H1 (cell line): ENCODE results near the gene CCS. TPM values are rescaled to one million over a fixed set of nuclear protein-coding genes. Genes with fewer than 3 reads are reported as not detected.

ENCODE experiments used
- CTCF ChIA-PET: fragments of 300-600 bp; sonication (Branson Sonifier 250); formaldehyde crosslinking; loops from one replicate; lab custom pipeline; 2021; ENCODE audit not compliant: partially characterized antibody; lab: Charles Lee
- POLR2A ChIA-PET: fragments of 300-600 bp; sonication (Branson Sonifier 250); formaldehyde crosslinking; loops from one replicate; lab custom pipeline; 2021; ENCODE audit warnings: inconsistent platforms; ENCODE audit not compliant: partially characterized antibody; lab: Charles Lee
- DNase-seq, 2 experiments: peaks; one replicate each; pipeline versions ENCODE4 v3.0.0 to v3.0.0-alpha.2; 2010 to 2022; ENCODE audit warnings: low spot score in 2 of 2, low read depth in 1 of 2, mixed read lengths in 1 of 2
- FAIRE-seq: peaks from 2 replicates; lab custom pipeline; 2011; peaks lifted over from hg19 to GRCh38; lab: Jason Lieb, UNC
- H2AFZ ChIP-seq: 2 replicates; pipeline ENCODE4 v1.8.1; 2012; ENCODE audit warnings: low read length, inconsistent platforms
- H2AK5ac ChIP-seq: 2 replicates; pipeline ENCODE4 v1.6.1; 2013; ENCODE audit warnings: low read depth, low read length
- H2BK120ac ChIP-seq: replicated peaks from 2 replicates; pipeline ENCODE3; 2013; ENCODE audit warnings: low read depth, low read length, inconsistent platforms
- H2BK12ac ChIP-seq: 2 replicates; pipeline ENCODE4 v1.6.1; 2013; ENCODE audit warnings: low read depth, low read length
- H2BK15ac ChIP-seq: 2 replicates; pipeline ENCODE4 v1.6.1; 2013; ENCODE audit warnings: low read length
- H2BK20ac ChIP-seq: 2 replicates; pipeline ENCODE4 v1.6.1; 2013; ENCODE audit warnings: low read length
- H2BK5ac ChIP-seq: 2 replicates; pipeline ENCODE4 v1.6.1; 2013; ENCODE audit warnings: low read depth, low read length
- H3K14ac ChIP-seq: 2 replicates; pipeline ENCODE4 v1.6.1; 2013; ENCODE audit warnings: inconsistent platforms; ENCODE audit not compliant: insufficient read length
- H3K18ac ChIP-seq: 2 replicates; pipeline ENCODE4 v1.6.1; 2013; ENCODE audit warnings: low read length; ENCODE audit errors: extremely low read depth
- H3K23ac ChIP-seq: 2 replicates; pipeline ENCODE4 v1.6.1; 2013; ENCODE audit warnings: inconsistent platforms; ENCODE audit not compliant: insufficient read length
- H3K23me2 ChIP-seq: 2 replicates; pipeline ENCODE4 v1.6.1; 2013; ENCODE audit warnings: low read depth, low read length
- H3K27ac ChIP-seq: 2 replicates; pipeline ENCODE4 v1.6.1; 2011; ENCODE audit warnings: low read depth, low read length, inconsistent platforms
- H3K27me3 ChIP-seq, 4 experiments: replicated peaks in 1 of 4; 1 replicate in 1 of 4; 2 replicates in 3 of 4; pipeline versions ENCODE4 v1.6.1 to v1.8.1; 2011 to 2013; ENCODE audit warnings: low read length in 3 of 4, mild to moderate bottlenecking in 3 of 4, inconsistent platforms in 2 of 4, mixed read lengths in 2 of 4, moderate library complexity in 1 of 4; ENCODE audit not compliant: control insufficient read depth in 3 of 4, insufficient read depth in 3 of 4; ENCODE audit errors: extremely low read depth in 1 of 4
- H3K36me3 ChIP-seq, 4 experiments: 2 replicates each; pipeline versions ENCODE4 v1.6.1 to v1.8.1; 2011 to 2013; ENCODE audit warnings: mild to moderate bottlenecking in 4 of 4, low read length in 3 of 4, moderate library complexity in 2 of 4, control low read depth in 1 of 4, inconsistent platforms in 1 of 4; ENCODE audit not compliant: insufficient read depth in 4 of 4, control insufficient read depth in 2 of 4
- H3K4ac ChIP-seq: replicated peaks from 2 replicates; pipeline ENCODE3; 2013; ENCODE audit warnings: low read length, low read depth, mixed read lengths, inconsistent platforms; ENCODE audit not compliant: insufficient read length
- H3K4me1 ChIP-seq, 4 experiments: replicated peaks in 1 of 4; 1 replicate in 1 of 4; 2 replicates in 3 of 4; pipeline versions ENCODE4 v1.6.1 to v1.8.1; 2011 to 2013; ENCODE audit warnings: low read length in 3 of 4, inconsistent platforms in 2 of 4, mixed read lengths in 1 of 4; ENCODE audit not compliant: insufficient read depth in 4 of 4, control insufficient read depth in 3 of 4
- H3K4me2 ChIP-seq, 2 experiments: 2 replicates each; pipeline versions ENCODE4 v1.6.1 to v1.8.1; 2011 to 2013; ENCODE audit warnings: low read depth in 2 of 2, low read length in 2 of 2, control low read depth in 1 of 2, inconsistent platforms in 1 of 2, mild to moderate bottlenecking in 1 of 2; ENCODE audit not compliant: insufficient read depth in 1 of 2
- H3K4me3 ChIP-seq, 4 experiments: fragments of 200-600, 300-600 bp in 1 of 4; sonication (generic), shearing (Covaris generic), sonication (Bioruptor Twin) in 1 of 4; 2 replicates each; pipeline versions ENCODE4 v1.5.1 to v1.8.1; 2011 to 2016; ENCODE audit warnings: low read length in 4 of 4, low read depth in 3 of 4, control low read depth in 2 of 4, inconsistent platforms in 2 of 4, mild to moderate bottlenecking in 2 of 4, mixed read lengths in 1 of 4, moderate library complexity in 1 of 4; ENCODE audit not compliant: insufficient read depth in 2 of 4; ENCODE audit errors: extremely low read depth in 1 of 4
- H3K56ac ChIP-seq: replicated peaks from 2 replicates; pipeline ENCODE3; 2013; ENCODE audit warnings: low read depth, mild to moderate bottlenecking, mixed read lengths, low read length, inconsistent platforms; ENCODE audit not compliant: insufficient read length
- H3K79me1 ChIP-seq: 2 replicates; pipeline ENCODE4 v1.6.1; 2013; ENCODE audit warnings: low read depth, low read length, control low read depth
- H3K79me2 ChIP-seq, 2 experiments: 2 replicates each; pipeline versions ENCODE4 v1.6.1 to v1.8.1; 2012 to 2013; ENCODE audit warnings: low read length in 2 of 2, mild to moderate bottlenecking in 2 of 2, inconsistent platforms in 1 of 2; ENCODE audit not compliant: insufficient read depth in 2 of 2, control insufficient read depth in 1 of 2
- H3K9ac ChIP-seq, 4 experiments: replicated peaks in 1 of 4; 1 replicate in 1 of 4; 2 replicates in 3 of 4; pipeline versions ENCODE4 v1.6.1 to v1.8.1; 2011 to 2013; ENCODE audit warnings: low read depth in 3 of 4, low read length in 3 of 4, control low read depth in 2 of 4, mild to moderate bottlenecking in 2 of 4, moderate library complexity in 2 of 4, inconsistent platforms in 1 of 4; ENCODE audit errors: extremely low read depth in 1 of 4
- H3K9me3 ChIP-seq, 2 experiments: 2 replicates each; pipeline versions ENCODE4 v1.6.1 to v1.8.1; 2012 to 2013; ENCODE audit warnings: mild to moderate bottlenecking in 2 of 2, moderate library complexity in 2 of 2, control low read depth in 1 of 2, inconsistent platforms in 1 of 2, low read depth in 1 of 2, low read length in 1 of 2, mixed read lengths in 1 of 2; ENCODE audit not compliant: insufficient read depth in 2 of 2
- H4K20me1 ChIP-seq, 2 experiments: replicated peaks in 1 of 2; 2 replicates each; pipeline versions ENCODE3 to v1.8.1; 2011 to 2013; ENCODE audit warnings: inconsistent platforms in 2 of 2, low read length in 2 of 2, mild to moderate bottlenecking in 1 of 2; ENCODE audit not compliant: insufficient read depth in 2 of 2, control insufficient read depth in 1 of 2
- H4K5ac ChIP-seq: 2 replicates; pipeline ENCODE4 v1.6.1; 2013; ENCODE audit warnings: low read length, low read depth, mixed read lengths, inconsistent platforms; ENCODE audit not compliant: insufficient read length
- H4K8ac ChIP-seq: 2 replicates; pipeline ENCODE4 v1.8.0; 2013; ENCODE audit warnings: mild to moderate bottlenecking, moderate library complexity, low read length, inconsistent platforms; ENCODE audit not compliant: insufficient read depth; ENCODE audit errors: extremely low read depth
- H4K91ac ChIP-seq: replicated peaks from 2 replicates; pipeline ENCODE3; 2013; ENCODE audit warnings: low read length, mixed read lengths, inconsistent platforms; ENCODE audit not compliant: insufficient read length
- KDM1A ChIP-seq: fragments of 200-600, 300-600 bp; sonication (generic); IDR thresholded peaks from 2 replicates; pipeline ENCODE4 v1.7.1; 2016; ENCODE audit warnings: mild to moderate bottlenecking, low read length, borderline replicate concordance
- POLR2A ChIP-seq, 2 experiments: IDR thresholded peaks; 1 replicate in 1 of 2; 2 replicates in 1 of 2; pipeline ENCODE4 v1.6.1; 2011; ENCODE audit warnings: low read depth in 2 of 2, low read length in 2 of 2, mild to moderate bottlenecking in 2 of 2; ENCODE audit errors: control extremely low read depth in 1 of 2
- WGBS, 2 experiments: shearing (Covaris generic) in 1 of 2; methylation state at CpG; one replicate each; pipeline versions ENCODE4 v1.1.6 to v1.1.7; 2013 to 2015; ENCODE audit warnings: low lambda C conversion rate in 2 of 2, mixed read lengths in 2 of 2, inconsistent platforms in 1 of 2, low coverage in 1 of 2, missing lambda C conversion rate in 1 of 2; ENCODE audit not compliant: insufficient replicate concordance in 2 of 2, insufficient coverage in 1 of 2, insufficient read length in 1 of 2; ENCODE audit errors: extremely low coverage in 1 of 2, missing lambda C conversion rate in 1 of 2; 5-methylcytosine and 5-hydroxymethylcytosine counted together
- polyA plus RNA-seq, 7 experiments: library from polyadenylated mRNA; depleted of rRNA in 3 of 7; stranded (reverse) in 5 of 7; unstranded in 2 of 7; fragments of >200 nt in 5 of 7; fragments of 200-250 nt in 2 of 7; gene quantifications; 1 replicate in 5 of 7; 2 replicates in 1 of 7; 4 replicates in 1 of 7; pipeline versions ENCODE4 v1.2.1 to v1.2.3, GENCODE V29; 2011 to 2013; ENCODE audit warnings: missing spikeins in 2 of 7, mixed read lengths in 2 of 7
- total RNA-seq: library from RNA; stranded (reverse); fragmentation: NEBNext Ultra II Directional; extraction: Animal tissue kit (Norgen Biotek cat#: 25700); gene quantifications from 2 replicates; pipeline ENCODE4 v1.2.1, GENCODE V29; 2021

Gene CCS
- total and polyA plus RNA-seq, 2 of the 8 experiments (the other 6 are each of a cell fraction or from before 2014, with no cell fraction given), result 37.1 to 37.7 TPM

DNA sequence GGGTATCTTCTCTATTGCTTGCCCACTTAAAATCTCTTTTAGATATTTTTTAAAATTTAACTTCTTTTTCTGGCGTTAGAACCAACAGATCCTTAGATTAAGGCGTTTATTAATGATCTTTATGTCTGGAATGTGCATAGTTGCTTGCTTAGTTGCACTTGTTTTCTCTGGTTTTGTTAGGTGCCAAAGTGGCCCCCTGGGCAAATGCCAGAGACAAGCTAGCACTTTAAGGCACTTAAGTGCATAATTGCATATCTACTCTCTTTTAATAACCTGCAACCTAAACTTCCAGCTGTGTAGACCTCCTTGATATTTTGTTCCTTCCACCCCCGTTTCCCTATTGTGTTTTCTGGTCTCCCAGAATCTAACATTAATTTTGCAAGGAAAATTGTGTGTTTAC, 48.8 kb downstream of the CCS start:
- CTCF ChIA-PET, result interaction anchor here (1.1 kb wide), 1 partner anchor 36 kb away, joined by 3 read pairs; the partner anchor contains the start of gene RBM4B
- Histone ChIP-seq H2AK5ac (no peak overlapping the region), H3K27ac (no peak overlapping the region), H2BK120ac (no peak overlapping the region), H2BK15ac (no peak overlapping the region), H3K4me3 (peak overlapping the region; percentile 0 to 90 (median 16); a peak in 5 of 8 replicates), H3K9ac (no peak overlapping the region), H3K4ac (no peak overlapping the region), H3K23ac (no peak overlapping the region), H4K91ac (no peak overlapping the region), H3K23me2 (peaks cover 10% of the 10 kb centered on the region), H3K56ac (no peak overlapping the region), H3K36me3 (peaks cover 37 to 73% (median 62%) of the 10 kb centered on the region in 4 experiments), H4K20me1 (peaks cover 51 to 60% of the 10 kb centered on the region in 2 experiments), H2BK20ac (no peak overlapping the region), H2BK5ac (no peak overlapping the region), H3K27me3 (no peaks in the 10 kb centered on the region), H3K79me2 (peaks cover 70 to 83% of the 10 kb centered on the region in 2 experiments), H3K79me1 (no peaks in the 10 kb centered on the region; the same call in 1 of the 2 replicates), H2BK12ac (no peak overlapping the region), H2AFZ (no peak overlapping the region), H3K4me1 (peaks cover 0 to 24% (median 16%) of the 10 kb centered on the region in 4 experiments; a peak in 5 of 7 replicates), H3K14ac (no peak overlapping the region), H4K8ac (no peak overlapping the region), H4K5ac (no peak overlapping the region), H3K18ac (no peak overlapping the region), H3K4me2 (peak overlapping the region; percentile 65 to 67), H3K9me3 (no peaks in the 10 kb centered on the region)
- 78% methylated on average over 3 of the region's 3 CpGs; no CpG with 5 or more reads in 1 of the 2 experiments for WGBS, 2 experiments
- POLR2A ChIA-PET, result interaction anchor here (1.5 to 66.2 kb wide), 4 partner anchors 1 to 133 kb away, joined by 4 to 2165 read pairs (median 1090); partner anchors contain the start of genes CCDC87, CCS, RBM14 and RBM4
- FAIRE-seq (no peak), DNase-seq (no peak)
- TF ChIP-seq KDM1A (no peak), POLR2A (IDR thresholded peaks at IDR 0.05; ENCODE audit: control extremely low read depth in 1 of 2, low read depth in 2 of 2, low read length in 2 of 2) (peak in 1 of 2 experiments; percentile 35; a peak in 1 of 3 replicates)
